ENCODE results near the gene BSPRY.

- TF ChIP-seq CTCF (tag by site-specific recombination; IDR thresholded peaks at IDR 0.05) (no peak), ZNF146 (tag by site-specific recombination; IDR thresholded peaks at IDR 0.05) (no peak), ZNF274 (IDR thresholded peaks at IDR 0.05; ENCODE audit: low read length) (no peak), ZNF274 (tag by site-specific recombination; IDR thresholded peaks at IDR 0.05; ENCODE audit: borderline replicate concordance) (no peak), KLF16 (tag by site-specific recombination; IDR thresholded peaks at IDR 0.05) (no peak), ZNF362 (tag by site-specific recombination; IDR thresholded peaks at IDR 0.05) (no peak), ZNF560 (tag by site-specific recombination; IDR thresholded peaks at IDR 0.05; ENCODE audit: borderline replicate concordance) (no peak), ZBTB11 (tag by site-specific recombination; conservative IDR thresholded peaks at IDR 0.05; ENCODE audit: low read depth) (no peak), TCF7L2 (IDR thresholded peaks at IDR 0.05; ENCODE audit: borderline replicate concordance, low read depth, low read length) (no peak), MZF1 (tag by site-specific recombination; IDR thresholded peaks at IDR 0.05; ENCODE audit: borderline replicate concordance) (no peak), ZNF121 (tag by site-specific recombination; IDR thresholded peaks at IDR 0.05) (no peak)
- TF ChIP-seq, protein P1, sequence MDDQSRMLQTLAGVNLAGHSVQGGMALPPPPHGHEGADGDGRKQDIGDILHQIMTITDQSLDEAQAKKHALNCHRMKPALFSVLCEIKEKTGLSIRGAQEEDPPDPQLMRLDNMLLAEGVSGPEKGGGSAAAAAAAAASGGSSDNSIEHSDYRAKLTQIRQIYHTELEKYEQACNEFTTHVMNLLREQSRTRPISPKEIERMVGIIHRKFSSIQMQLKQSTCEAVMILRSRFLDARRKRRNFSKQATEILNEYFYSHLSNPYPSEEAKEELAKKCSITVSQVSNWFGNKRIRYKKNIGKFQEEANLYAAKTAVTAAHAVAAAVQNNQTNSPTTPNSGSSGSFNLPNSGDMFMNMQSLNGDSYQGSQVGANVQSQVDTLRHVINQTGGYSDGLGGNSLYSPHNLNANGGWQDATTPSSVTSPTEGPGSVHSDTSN (CRISPR knock-in tag; IDR thresholded peaks at IDR 0.05): no peak
- TF ChIP-seq, protein P2, sequence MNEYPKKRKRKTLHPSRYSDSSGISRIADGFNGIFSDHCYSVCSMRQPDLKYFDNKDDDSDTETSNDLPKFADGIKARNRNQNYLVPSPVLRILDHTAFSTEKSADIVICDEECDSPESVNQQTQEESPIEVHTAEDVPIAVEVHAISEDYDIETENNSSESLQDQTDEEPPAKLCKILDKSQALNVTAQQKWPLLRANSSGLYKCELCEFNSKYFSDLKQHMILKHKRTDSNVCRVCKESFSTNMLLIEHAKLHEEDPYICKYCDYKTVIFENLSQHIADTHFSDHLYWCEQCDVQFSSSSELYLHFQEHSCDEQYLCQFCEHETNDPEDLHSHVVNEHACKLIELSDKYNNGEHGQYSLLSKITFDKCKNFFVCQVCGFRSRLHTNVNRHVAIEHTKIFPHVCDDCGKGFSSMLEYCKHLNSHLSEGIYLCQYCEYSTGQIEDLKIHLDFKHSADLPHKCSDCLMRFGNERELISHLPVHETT (tag by site-specific recombination; IDR thresholded peaks at IDR 0.05): no peak
These were observed 24.5 kb downstream of the BSPRY start for GRCh38 chr9:113373676-113374392.
